Suprapubic skin (tissue), 3 donors: ENCODE data around the gene PELI2.

Experiments used
- POLR2A ChIP-seq, 2 donors: fragments of 450-650 bp; IDR thresholded peaks; one replicate each; pipeline ENCODE4 v1.6.1; 2017; ENCODE audit warnings: antibody characterized with exemption in 2 of 2, mild to moderate bottlenecking in 2 of 2, moderate library complexity in 2 of 2
- TF ChIP-seq, protein P1 (sequence below), 2 donors: fragments of 200-600 bp in 1 of 2; fragments of 450-650 bp in 1 of 2; sonication (generic) in 1 of 2; IDR thresholded peaks; one replicate each; pipeline ENCODE4 v1.5.1; 2016 to 2019; ENCODE audit warnings: antibody characterized with exemption in 2 of 2, mild to moderate bottlenecking in 1 of 2, moderate library complexity in 1 of 2

DNA sequence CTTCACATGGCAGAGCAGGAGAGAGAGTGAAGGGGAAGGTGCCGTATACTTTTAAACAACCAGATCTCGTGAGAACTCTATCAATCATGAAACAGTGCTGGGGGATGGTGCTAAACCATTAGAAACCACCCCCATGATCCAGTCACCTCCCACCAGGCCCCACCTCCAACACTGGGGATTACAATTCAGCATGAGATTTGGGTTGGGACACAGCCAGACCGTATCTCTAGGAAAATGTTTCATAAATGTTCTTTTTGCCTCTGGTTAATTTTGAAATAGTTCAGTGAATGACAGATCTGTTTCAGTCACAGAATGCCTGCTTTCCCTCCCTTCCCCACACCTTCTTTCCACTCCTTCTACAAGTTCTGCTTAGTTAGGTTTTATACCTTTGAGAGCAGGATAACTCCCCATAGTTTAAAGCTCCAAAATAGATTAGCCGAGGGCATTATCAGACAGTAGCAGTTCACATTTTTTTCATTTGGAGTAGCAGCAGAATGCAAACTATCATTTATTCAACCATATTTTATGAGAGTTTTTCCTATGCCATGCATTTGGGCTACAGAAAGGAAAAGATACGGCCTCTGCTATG is 27.1 kb downstream of the PELI2 start:
- TF ChIP-seq POLR2A (IDR thresholded peaks at IDR 0.05) = no peak
- TF ChIP-seq, protein P1, sequence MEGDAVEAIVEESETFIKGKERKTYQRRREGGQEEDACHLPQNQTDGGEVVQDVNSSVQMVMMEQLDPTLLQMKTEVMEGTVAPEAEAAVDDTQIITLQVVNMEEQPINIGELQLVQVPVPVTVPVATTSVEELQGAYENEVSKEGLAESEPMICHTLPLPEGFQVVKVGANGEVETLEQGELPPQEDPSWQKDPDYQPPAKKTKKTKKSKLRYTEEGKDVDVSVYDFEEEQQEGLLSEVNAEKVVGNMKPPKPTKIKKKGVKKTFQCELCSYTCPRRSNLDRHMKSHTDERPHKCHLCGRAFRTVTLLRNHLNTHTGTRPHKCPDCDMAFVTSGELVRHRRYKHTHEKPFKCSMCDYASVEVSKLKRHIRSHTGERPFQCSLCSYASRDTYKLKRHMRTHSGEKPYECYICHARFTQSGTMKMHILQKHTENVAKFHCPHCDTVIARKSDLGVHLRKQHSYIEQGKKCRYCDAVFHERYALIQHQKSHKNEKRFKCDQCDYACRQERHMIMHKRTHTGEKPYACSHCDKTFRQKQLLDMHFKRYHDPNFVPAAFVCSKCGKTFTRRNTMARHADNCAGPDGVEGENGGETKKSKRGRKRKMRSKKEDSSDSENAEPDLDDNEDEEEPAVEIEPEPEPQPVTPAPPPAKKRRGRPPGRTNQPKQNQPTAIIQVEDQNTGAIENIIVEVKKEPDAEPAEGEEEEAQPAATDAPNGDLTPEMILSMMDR (IDR thresholded peaks at IDR 0.05) = no peak
